H9 (cell line): Measurements from ENCODE around the gene MR1. TPM values are rescaled to one million over a fixed set of nuclear protein-coding genes. Genes with fewer than 3 reads are reported as not detected.

ENCODE experiments used
- DNase-seq: peaks from one replicate; pipeline ENCODE4 v3.0.0-alpha.2; 2017
- H2AFZ ChIP-seq: one replicate; pipeline ENCODE4 v1.6.1; 2013; ENCODE audit warnings: mild to moderate bottlenecking, low read length, control low read depth, moderate library complexity
- H2AK5ac ChIP-seq: 2 replicates; pipeline ENCODE4 v1.6.1; 2013; ENCODE audit warnings: low read length, control low read depth, mixed read lengths; ENCODE audit not compliant: insufficient read length
- H2BK120ac ChIP-seq: one replicate; pipeline ENCODE4 v1.6.1; 2013; ENCODE audit warnings: low read depth, mild to moderate bottlenecking, low read length, control low read depth, inconsistent platforms; ENCODE audit not compliant: poor library complexity, severe bottlenecking
- H2BK12ac ChIP-seq: 2 replicates; pipeline ENCODE4 v1.6.1; 2013; ENCODE audit warnings: low read length, control low read depth, mixed read lengths, low read depth; ENCODE audit not compliant: insufficient read length
- H2BK15ac ChIP-seq: 2 replicates; pipeline ENCODE4 v1.6.1; 2013; ENCODE audit warnings: low read depth, low read length, control low read depth
- H2BK20ac ChIP-seq: one replicate; pipeline ENCODE4 v1.6.1; 2013; ENCODE audit warnings: low read depth, mild to moderate bottlenecking, low read length, control low read depth, inconsistent platforms; ENCODE audit not compliant: poor library complexity, severe bottlenecking
- H2BK5ac ChIP-seq: 2 replicates; pipeline ENCODE4 v1.6.1; 2013; ENCODE audit warnings: low read length, control low read depth, mixed read lengths; ENCODE audit not compliant: insufficient read length
- H3K14ac ChIP-seq: 2 replicates; pipeline ENCODE4 v1.6.1; 2013; ENCODE audit warnings: low read length, control low read depth; ENCODE audit not compliant: insufficient read depth
- H3K18ac ChIP-seq: 2 replicates; pipeline ENCODE4 v1.6.1; 2013; ENCODE audit warnings: low read depth, mild to moderate bottlenecking, mixed read lengths, low read length, control low read depth; ENCODE audit not compliant: insufficient read length
- H3K23ac ChIP-seq: 2 replicates; pipeline ENCODE4 v1.6.1; 2013; ENCODE audit warnings: low read length, control low read depth, mixed read lengths, low read depth; ENCODE audit not compliant: insufficient read length
- H3K23me2 ChIP-seq: 2 replicates; pipeline ENCODE4 v1.6.1; 2013; ENCODE audit warnings: low read depth, mild to moderate bottlenecking, mixed read lengths, low read length, control low read depth; ENCODE audit not compliant: insufficient read length, poor library complexity, severe bottlenecking
- H3K27ac ChIP-seq: 2 replicates; pipeline ENCODE4 v1.5.1; 2013; ENCODE audit warnings: low read length, control low read depth, mixed read lengths, low read depth; ENCODE audit not compliant: insufficient read length
- H3K27me3 ChIP-seq: 2 replicates; pipeline ENCODE4 v1.6.1; 2013; ENCODE audit warnings: low read length, control low read depth, inconsistent platforms; ENCODE audit not compliant: insufficient read depth
- H3K4ac ChIP-seq: 2 replicates; pipeline ENCODE4 v1.6.1; 2013; ENCODE audit warnings: low read depth, mild to moderate bottlenecking, control low read depth, inconsistent platforms, low read length, moderate library complexity
- H3K4me1 ChIP-seq: 2 replicates; pipeline ENCODE4 v1.6.1; 2013; ENCODE audit warnings: low read length, control low read depth, inconsistent platforms; ENCODE audit not compliant: insufficient read depth
- H3K4me2 ChIP-seq: 2 replicates; pipeline ENCODE4 v1.6.1; 2013; ENCODE audit warnings: low read length, control low read depth, mixed read lengths; ENCODE audit not compliant: insufficient read length, insufficient read depth
- H3K56ac ChIP-seq: 2 replicates; pipeline ENCODE4 v1.6.1; 2013; ENCODE audit warnings: low read depth, mild to moderate bottlenecking, mixed read lengths, low read length, control low read depth; ENCODE audit not compliant: insufficient read length
- H3K79me1 ChIP-seq: 2 replicates; pipeline ENCODE4 v1.6.1; 2013; ENCODE audit warnings: low read depth, mild to moderate bottlenecking, moderate library complexity, low read length, control low read depth, inconsistent platforms; ENCODE audit not compliant: insufficient read depth, poor library complexity, severe bottlenecking
- H3K79me2 ChIP-seq: 2 replicates; pipeline ENCODE4 v1.6.1; 2013; ENCODE audit warnings: low read length, control low read depth, inconsistent platforms; ENCODE audit not compliant: insufficient read depth
- H3K9ac ChIP-seq: 2 replicates; pipeline ENCODE4 v1.6.1; 2013; ENCODE audit warnings: low read length, control low read depth, mixed read lengths; ENCODE audit not compliant: insufficient read length; ENCODE audit errors: extremely low read depth
- H3K9me3 ChIP-seq: one replicate; pipeline ENCODE4 v1.6.1; 2013; ENCODE audit warnings: low read depth, low read length, inconsistent platforms; ENCODE audit not compliant: control insufficient read depth
- H3T11ph ChIP-seq: one replicate; pipeline ENCODE4 v1.6.1; 2013; ENCODE audit warnings: mild to moderate bottlenecking, low read length, control low read depth, inconsistent platforms
- H4K20me1 ChIP-seq: one replicate; pipeline ENCODE4 v1.6.1; 2013; ENCODE audit not compliant: control insufficient read depth, insufficient read length, insufficient read depth
- H4K5ac ChIP-seq: 2 replicates; pipeline ENCODE4 v1.6.1; 2013; ENCODE audit warnings: low read depth, mild to moderate bottlenecking, mixed read lengths, low read length, control low read depth; ENCODE audit not compliant: insufficient read length
- H4K8ac ChIP-seq: replicated peaks from 2 replicates; pipeline ENCODE4 v1.6.1; 2013; ENCODE audit warnings: low read length, control low read depth, mixed read lengths, low read depth; ENCODE audit not compliant: insufficient read length
- H4K91ac ChIP-seq: 2 replicates; pipeline ENCODE4 v1.6.1; 2013; ENCODE audit warnings: low read depth, mild to moderate bottlenecking, moderate library complexity, mixed read lengths, low read length, control low read depth; ENCODE audit not compliant: insufficient read length
- H3K27ac Mint-ChIP-seq, 3 experiments: 2 replicates in 2 of 3; 3 replicates in 1 of 3; pipeline ENCODE4 v1.8.0; 2020 to 2021; ENCODE audit warnings: mixed read lengths in 3 of 3, mild to moderate bottlenecking in 1 of 3, moderate library complexity in 1 of 3
- H3K27me3 Mint-ChIP-seq: 2 replicates; pipeline ENCODE4 v1.8.0; 2021; ENCODE audit warnings: low read depth, mild to moderate bottlenecking, moderate library complexity, mixed read lengths
- H3K36me3 Mint-ChIP-seq, 3 experiments: 2 replicates in 2 of 3; 3 replicates in 1 of 3; pipeline ENCODE4 v1.8.0; 2020 to 2021; ENCODE audit warnings: low read depth in 3 of 3, mixed read lengths in 3 of 3; ENCODE audit not compliant: insufficient read depth in 1 of 3
- H3K4me1 Mint-ChIP-seq, 2 experiments: 2 replicates each; pipeline ENCODE4 v1.8.0; 2020; ENCODE audit warnings: mixed read lengths in 2 of 2
- H3K4me3 Mint-ChIP-seq, 2 experiments: 2 replicates in 1 of 2; 3 replicates in 1 of 2; pipeline ENCODE4 v1.8.0; 2020 to 2021; ENCODE audit warnings: mild to moderate bottlenecking in 2 of 2, mixed read lengths in 2 of 2, moderate library complexity in 1 of 2
- H3K9me3 Mint-ChIP-seq, 2 experiments: 2 replicates in 1 of 2; 3 replicates in 1 of 2; pipeline ENCODE4 v1.8.0; 2020; ENCODE audit warnings: mild to moderate bottlenecking in 2 of 2, mixed read lengths in 2 of 2, moderate library complexity in 1 of 2
- WGBS: extraction: QIAGEN DNeasy Blood & Tissue Kit; methylation state at CpG from one replicate; pipeline ENCODE4 v1.1.7; 2013; ENCODE audit warnings: missing lambda C conversion rate, low lambda C conversion rate, mixed read lengths; ENCODE audit not compliant: insufficient read length; ENCODE audit errors: extremely low coverage; 5-methylcytosine and 5-hydroxymethylcytosine counted together
- total RNA-seq: library from RNA; stranded (reverse); gene quantifications from 2 replicates; pipeline ENCODE4 v1.2.1, GENCODE V29; 2021
- TF ChIP-seq, protein P1 (sequence below): fragments of 200-600 bp; sonication (generic); conservative IDR thresholded peaks from 3 replicates; pipeline ENCODE4 v1.8.0; 2021; ENCODE audit warnings: antibody characterized with exemption, mild to moderate bottlenecking

The MR1 gene
- total RNA-seq, 1 experiment from 2014 or later, result 0.02 TPM

DNA sequence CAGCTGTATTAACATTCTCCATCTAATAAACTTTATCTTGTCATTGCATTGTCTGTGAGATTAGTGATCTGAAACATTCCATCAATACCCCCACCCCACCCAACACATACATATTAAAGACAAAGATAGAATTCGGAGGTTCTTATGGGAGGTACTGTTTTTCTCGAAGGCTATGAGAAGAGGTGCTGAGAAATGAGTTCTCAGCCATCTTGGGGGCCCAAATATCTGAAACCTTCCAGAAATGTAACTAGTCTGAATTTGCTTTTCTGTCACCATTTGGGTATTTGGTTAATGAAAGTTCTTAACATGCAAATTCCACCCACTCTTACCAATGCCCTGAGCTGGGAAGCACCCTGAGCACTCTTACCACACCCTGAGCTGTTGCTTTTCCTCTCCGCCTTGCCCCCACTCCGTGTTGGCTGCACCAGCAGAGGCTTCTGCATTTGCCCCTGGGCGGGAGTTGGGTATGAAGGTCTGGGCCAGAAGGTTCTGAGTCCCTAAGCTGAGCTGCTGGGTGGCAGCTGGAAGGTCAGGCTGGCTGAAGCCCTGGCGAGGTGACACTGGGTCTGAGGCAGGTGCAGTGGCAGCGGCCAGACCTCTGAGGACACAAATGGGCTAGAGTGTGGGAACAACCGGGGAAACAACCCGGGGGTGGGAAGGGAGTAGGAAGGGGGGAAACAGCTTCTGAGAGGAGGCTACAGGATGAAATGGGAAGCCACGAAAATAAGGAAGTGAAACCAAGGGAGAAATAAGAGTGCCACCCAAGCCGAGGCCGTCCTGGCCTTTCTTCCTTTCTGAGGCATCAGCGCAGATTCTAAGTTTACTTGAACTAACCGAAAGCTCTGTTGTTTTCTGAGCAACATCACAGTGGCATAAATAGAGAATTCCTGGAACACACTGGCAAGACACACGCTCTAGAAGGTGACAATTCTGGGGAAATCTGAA is 28.4 kb downstream of the MR1 start:
- WGBS, result no CpG with 5 or more reads among the region's 15 CpGs
- H2AFZ ChIP-seq, result no peak overlapping the region

More for the DNA sequence above, 28.4 kb downstream of the MR1 start:
- H4K8ac ChIP-seq, result no peak overlapping the region
- H3K23ac ChIP-seq, result no peak overlapping the region
- no peak overlapping the region for H2BK5ac ChIP-seq
- H2BK15ac ChIP-seq, result no peak overlapping the region
- no peak for DNase-seq
- no peaks in the 10 kb centered on the region for H3K79me2 ChIP-seq
- H3K4me1 ChIP-seq, result peaks cover 3% of the 10 kb centered on the region; the same call in 1 of the 2 replicates
- peak overlapping the region; percentile 26 for H2BK20ac ChIP-seq
- H2BK12ac ChIP-seq, result no peak overlapping the region
- peaks cover 0 to 4% (median 0%) of the 10 kb centered on the region in 3 experiments; a peak in 2 of 7 replicates for H3K36me3 Mint-ChIP-seq
- H2BK120ac ChIP-seq, result no peak overlapping the region
- H3K4me3 Mint-ChIP-seq, result no peak overlapping the region
- no peak overlapping the region for H3K27ac Mint-ChIP-seq
- H4K5ac ChIP-seq, result no peak overlapping the region
- no peak overlapping the region for H3K9ac ChIP-seq
- H2AK5ac ChIP-seq, result no peak overlapping the region
- H3K56ac ChIP-seq, result no peak overlapping the region
- no peak overlapping the region for H3K14ac ChIP-seq
- no peak overlapping the region for H4K91ac ChIP-seq
- H3K4me2 ChIP-seq, result no peak overlapping the region
- H3K9me3 ChIP-seq, result no peaks in the 10 kb centered on the region
- H3K27ac ChIP-seq, result no peak overlapping the region
- no peaks in the 10 kb centered on the region; a peak in 1 of 5 replicates for H3K9me3 Mint-ChIP-seq
- TF ChIP-seq, protein P1, sequence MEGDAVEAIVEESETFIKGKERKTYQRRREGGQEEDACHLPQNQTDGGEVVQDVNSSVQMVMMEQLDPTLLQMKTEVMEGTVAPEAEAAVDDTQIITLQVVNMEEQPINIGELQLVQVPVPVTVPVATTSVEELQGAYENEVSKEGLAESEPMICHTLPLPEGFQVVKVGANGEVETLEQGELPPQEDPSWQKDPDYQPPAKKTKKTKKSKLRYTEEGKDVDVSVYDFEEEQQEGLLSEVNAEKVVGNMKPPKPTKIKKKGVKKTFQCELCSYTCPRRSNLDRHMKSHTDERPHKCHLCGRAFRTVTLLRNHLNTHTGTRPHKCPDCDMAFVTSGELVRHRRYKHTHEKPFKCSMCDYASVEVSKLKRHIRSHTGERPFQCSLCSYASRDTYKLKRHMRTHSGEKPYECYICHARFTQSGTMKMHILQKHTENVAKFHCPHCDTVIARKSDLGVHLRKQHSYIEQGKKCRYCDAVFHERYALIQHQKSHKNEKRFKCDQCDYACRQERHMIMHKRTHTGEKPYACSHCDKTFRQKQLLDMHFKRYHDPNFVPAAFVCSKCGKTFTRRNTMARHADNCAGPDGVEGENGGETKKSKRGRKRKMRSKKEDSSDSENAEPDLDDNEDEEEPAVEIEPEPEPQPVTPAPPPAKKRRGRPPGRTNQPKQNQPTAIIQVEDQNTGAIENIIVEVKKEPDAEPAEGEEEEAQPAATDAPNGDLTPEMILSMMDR, result no peak
- H3K23me2 ChIP-seq, result no peaks in the 10 kb centered on the region
- H3T11ph ChIP-seq, result no peak overlapping the region
- no peaks in the 10 kb centered on the region for H4K20me1 ChIP-seq
- H3K4me1 Mint-ChIP-seq, result peaks cover 46 to 50% of the 10 kb centered on the region in 2 experiments
- no peaks in the 10 kb centered on the region; the same call in none of the 2 replicates for H3K27me3 Mint-ChIP-seq
- no peaks in the 10 kb centered on the region for H3K27me3 ChIP-seq
- no peak overlapping the region for H3K18ac ChIP-seq
- no peaks in the 10 kb centered on the region for H3K79me1 ChIP-seq
- no peak overlapping the region for H3K4ac ChIP-seq
